ENCODE measurements around the gene TCEANC.

The TCEANC gene

DNA sequence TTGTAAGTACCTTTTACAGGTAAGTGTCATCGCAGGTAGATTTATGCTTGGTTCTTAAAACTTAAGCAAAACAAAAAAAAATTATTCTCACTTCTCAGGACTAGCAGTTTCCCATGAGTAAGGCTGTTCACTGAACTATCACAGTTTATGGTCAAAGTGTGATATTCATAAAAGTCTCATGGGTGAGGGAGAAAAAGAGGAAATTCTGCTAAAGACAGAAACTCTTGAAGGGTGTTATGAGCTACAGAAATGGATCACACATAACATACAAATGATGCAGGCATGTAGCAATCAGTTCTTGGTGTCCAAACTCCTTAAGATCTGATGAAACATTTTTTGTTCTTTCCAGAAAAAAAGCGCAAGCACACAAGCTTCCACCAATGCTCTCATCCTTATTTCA lies 44.5 kb downstream of the TCEANC start:
- TF ChIP-seq, protein P1, sequence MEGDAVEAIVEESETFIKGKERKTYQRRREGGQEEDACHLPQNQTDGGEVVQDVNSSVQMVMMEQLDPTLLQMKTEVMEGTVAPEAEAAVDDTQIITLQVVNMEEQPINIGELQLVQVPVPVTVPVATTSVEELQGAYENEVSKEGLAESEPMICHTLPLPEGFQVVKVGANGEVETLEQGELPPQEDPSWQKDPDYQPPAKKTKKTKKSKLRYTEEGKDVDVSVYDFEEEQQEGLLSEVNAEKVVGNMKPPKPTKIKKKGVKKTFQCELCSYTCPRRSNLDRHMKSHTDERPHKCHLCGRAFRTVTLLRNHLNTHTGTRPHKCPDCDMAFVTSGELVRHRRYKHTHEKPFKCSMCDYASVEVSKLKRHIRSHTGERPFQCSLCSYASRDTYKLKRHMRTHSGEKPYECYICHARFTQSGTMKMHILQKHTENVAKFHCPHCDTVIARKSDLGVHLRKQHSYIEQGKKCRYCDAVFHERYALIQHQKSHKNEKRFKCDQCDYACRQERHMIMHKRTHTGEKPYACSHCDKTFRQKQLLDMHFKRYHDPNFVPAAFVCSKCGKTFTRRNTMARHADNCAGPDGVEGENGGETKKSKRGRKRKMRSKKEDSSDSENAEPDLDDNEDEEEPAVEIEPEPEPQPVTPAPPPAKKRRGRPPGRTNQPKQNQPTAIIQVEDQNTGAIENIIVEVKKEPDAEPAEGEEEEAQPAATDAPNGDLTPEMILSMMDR (IDR thresholded peaks at IDR 0.05) = no peak

DNA sequence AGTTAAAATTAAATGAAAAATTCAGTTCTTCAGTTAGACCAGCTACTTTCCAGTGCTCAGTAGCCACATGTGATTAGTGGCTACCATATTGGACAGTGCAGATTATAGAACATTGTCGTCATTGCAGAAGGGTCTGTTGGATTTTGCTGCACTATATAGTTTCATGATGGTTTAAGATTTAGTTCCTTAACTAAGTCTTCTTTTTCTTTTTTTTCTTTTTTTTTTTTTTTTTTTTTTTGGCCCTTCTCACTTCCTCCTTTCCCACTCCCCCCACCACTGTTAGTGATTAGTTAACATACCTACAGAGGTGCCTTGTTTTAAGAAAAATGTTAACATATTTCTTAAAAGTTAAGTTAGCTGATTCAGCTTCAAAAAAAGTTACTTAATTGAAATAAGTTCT lies 45.0 kb downstream of the TCEANC start:
- TF ChIP-seq, protein P1 (IDR thresholded peaks at IDR 0.05) = no peak

DNA sequence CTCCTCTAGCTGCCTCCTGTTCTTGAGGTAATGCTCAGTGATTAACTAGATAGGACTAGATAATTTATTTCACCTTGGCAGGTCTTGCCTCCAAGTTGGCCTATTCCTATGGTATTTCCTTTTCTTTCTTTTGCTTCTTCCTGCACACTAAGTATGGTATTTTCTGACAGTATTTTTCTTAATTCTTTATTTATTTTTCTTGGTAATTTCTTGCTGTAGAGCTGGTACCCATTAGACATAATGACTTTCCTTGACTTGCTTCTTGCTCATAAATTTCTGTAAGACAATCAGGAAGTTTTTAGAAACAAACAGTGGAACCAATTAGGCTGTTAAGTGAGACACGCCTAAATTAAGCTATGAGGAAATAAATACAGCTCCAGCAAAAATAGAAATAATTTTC lies 45.5 kb downstream of the TCEANC start:
- TF ChIP-seq, protein P1 (IDR thresholded peaks at IDR 0.05) = no peak

DNA sequence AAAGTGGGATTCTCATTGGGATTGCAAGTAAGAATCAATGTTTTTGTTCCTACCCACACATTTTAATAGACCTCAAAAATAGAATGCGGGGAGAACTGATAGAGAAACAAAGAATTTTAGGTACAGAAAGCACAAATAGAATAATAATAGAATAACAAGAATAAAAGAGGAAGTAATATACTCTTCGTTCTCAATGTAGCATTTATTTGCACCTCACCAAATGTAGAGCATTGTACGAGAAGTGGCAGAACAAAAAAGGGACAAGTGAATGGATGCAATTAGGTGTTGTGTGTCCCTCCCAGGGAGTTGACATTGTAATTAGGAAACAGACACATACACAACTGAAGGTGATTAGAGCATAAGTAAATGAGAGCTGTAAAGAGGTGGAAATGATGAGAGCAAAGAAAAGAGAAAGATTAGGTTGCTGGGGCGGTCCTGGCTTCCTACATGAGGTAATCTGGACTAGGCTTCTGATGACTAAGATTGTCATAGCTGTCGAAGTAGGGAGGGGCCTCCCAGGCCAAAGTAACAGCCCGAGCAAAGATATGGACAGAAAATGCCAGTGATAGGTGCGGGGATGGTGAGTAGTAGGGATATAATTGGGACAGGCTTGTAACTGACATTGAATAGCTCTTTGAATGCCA lies 46.4 kb downstream of the TCEANC start:
- TF ChIP-seq, protein P1 (IDR thresholded peaks at IDR 0.05) = no peak

DNA sequence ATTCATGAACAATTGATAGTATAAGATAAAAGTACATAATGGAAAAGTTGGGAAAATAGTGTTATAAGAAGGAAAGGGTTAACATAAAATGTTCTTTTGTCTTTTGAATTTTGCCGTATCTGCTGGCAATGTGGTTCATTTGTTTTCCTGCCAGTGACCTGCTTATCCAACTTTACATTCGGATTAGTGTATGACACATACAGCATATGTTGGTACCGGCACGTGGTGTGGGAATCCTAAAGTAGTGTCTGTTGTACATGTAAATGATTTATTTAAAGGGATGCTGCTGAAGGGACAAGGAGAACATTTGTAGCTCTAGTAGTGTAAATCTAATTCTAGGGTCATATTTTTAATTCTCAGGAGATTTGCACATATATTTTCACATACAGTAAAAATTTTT lies 47.4 kb downstream of the TCEANC start:
- TF ChIP-seq, protein P1 (IDR thresholded peaks at IDR 0.05) = no peak

DNA sequence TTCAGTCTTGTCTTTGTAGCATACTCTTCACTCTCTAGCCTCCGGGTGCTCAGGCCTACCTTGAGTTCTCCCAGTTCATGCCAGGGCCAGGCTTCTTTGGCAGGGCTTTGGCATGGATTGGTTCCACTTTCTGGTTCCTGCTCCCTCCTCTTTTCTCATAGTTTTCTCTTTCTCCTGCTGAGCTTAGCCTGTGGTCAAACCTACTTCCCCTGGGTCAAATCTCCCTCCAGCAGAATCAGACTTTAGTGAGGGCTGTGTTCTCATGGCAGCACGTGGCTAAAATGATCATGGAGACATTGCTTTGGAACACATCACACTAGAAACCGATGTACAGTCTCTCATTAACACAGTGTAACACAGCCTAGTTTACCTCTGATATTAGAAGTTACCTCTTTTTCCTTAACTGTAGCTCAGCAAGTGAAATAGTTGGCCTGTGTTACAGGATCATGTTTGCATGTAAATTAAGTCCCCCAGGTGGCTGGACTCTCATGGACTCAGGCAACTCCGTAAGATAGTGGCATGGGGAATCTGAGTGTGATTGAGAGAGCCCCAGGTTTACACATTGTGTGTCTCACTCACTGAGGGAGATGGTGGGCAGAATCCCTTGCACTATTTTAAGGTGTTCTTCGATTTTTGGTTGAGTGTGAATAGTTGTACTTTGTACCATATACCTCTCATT lies 49.3 kb downstream of the TCEANC start:
- TF ChIP-seq, protein P1 (IDR thresholded peaks at IDR 0.05) = no peak

DNA sequence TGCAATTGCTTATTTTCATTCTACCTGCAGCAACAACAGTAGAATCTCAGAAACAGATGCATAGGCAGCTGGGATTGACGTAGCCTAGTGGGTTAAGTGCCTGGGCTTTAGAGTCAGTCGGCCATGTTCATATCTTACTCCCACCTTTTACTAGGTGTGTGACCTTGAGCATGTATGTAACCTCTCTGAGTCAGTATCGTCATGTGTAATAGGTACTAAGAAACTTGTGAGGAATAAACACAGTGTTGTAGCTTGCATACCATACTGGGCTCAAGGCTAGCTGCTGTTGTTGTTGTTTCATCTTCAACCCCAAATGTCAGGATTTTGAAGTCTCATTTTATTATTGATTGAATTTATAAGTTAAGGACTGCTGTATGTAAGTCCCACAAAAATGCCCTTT lies 50.2 kb downstream of the TCEANC start:
- TF ChIP-seq, protein P1 (IDR thresholded peaks at IDR 0.05) = no peak

Data from LNCAP (cell line).